ENCODE results near the gene RCAN3.
A peak's percentile ranks its signal among the peaks of the same experiment; 100 is the strongest.

Gene RCAN3

GRCh38 chr1:24535778-24536177 is 33.1 kb downstream of the RCAN3 start:
- Histone ChIP-seq H3K4me3 (ENCODE audit: low read depth in 1 of 2, low read length in 2 of 2) (no peak overlapping the region), H3K27ac (ENCODE audit: low read length) (no peak overlapping the region), H3K9ac (ENCODE audit: low read depth, low read length) (no peak overlapping the region), H3K36me3 (ENCODE audit: insufficient read depth, low read length) (no peaks in the 10 kb centered on the region), H3K4me2 (ENCODE audit: insufficient read depth, low read length) (peak overlapping the region; percentile 87; the same call in 1 of the 2 replicates), H3K4me1 (ENCODE audit: insufficient read depth, low read length) (peaks cover 24% of the 10 kb centered on the region), H3K79me2 (ENCODE audit: insufficient read depth, low read length) (no peaks in the 10 kb centered on the region), H3K9me3 (ENCODE audit: insufficient read depth, low read length, severe bottlenecking) (no peaks in the 10 kb centered on the region), H4K20me1 (ENCODE audit: insufficient read depth, low read length) (no peaks in the 10 kb centered on the region), H3K27me3 (ENCODE audit: insufficient read depth, low read length, poor library complexity) (peaks cover 3% of the 10 kb centered on the region), H2AFZ (ENCODE audit: low read depth, low read length) (peak overlapping the region; percentile 68)
- TF ChIP-seq EZH2 (IDR thresholded peaks at IDR 0.05; ENCODE audit: borderline replicate concordance, low read depth, low read length, severe bottlenecking) (no peak), CTCF (IDR thresholded peaks at IDR 0.05; ENCODE audit: borderline replicate concordance, extremely low read depth, low read length, poor library complexity, severe bottlenecking) (no peak)
- ATAC-seq (ENCODE audit: insufficient read depth, low read depth), result no peak
- DNase-seq, result no peak

- H3K4me3 ChIP-seq (ENCODE audit: low read depth in 1 of 2, low read length in 2 of 2), result no peak overlapping the region
- no peaks in the 10 kb centered on the region for H3K9me3 ChIP-seq (ENCODE audit: insufficient read depth, low read length, severe bottlenecking)
- H4K20me1 ChIP-seq (ENCODE audit: insufficient read depth, low read length), result no peaks in the 10 kb centered on the region
- H3K9ac ChIP-seq (ENCODE audit: low read depth, low read length), result no peak overlapping the region
- TF ChIP-seq EZH2 (IDR thresholded peaks at IDR 0.05; ENCODE audit: borderline replicate concordance, low read depth, low read length, severe bottlenecking) (no peak), CTCF (IDR thresholded peaks at IDR 0.05; ENCODE audit: borderline replicate concordance, extremely low read depth, low read length, poor library complexity, severe bottlenecking) (no peak)
- H3K27ac ChIP-seq (ENCODE audit: low read length), result no peak overlapping the region
- ATAC-seq (ENCODE audit: insufficient read depth, low read depth) (no peak), DNase-seq (peak; percentile 17)
- no peaks in the 10 kb centered on the region for H3K36me3 ChIP-seq (ENCODE audit: insufficient read depth, low read length)
- peaks cover 24% of the 10 kb centered on the region for H3K4me1 ChIP-seq (ENCODE audit: insufficient read depth, low read length)
- H3K27me3 ChIP-seq (ENCODE audit: insufficient read depth, low read length, poor library complexity), result peaks cover 3% of the 10 kb centered on the region
- H2AFZ ChIP-seq (ENCODE audit: low read depth, low read length), result peak overlapping the region; percentile 26; the same call in 1 of the 2 replicates
- no peaks in the 10 kb centered on the region for H3K79me2 ChIP-seq (ENCODE audit: insufficient read depth, low read length)
- no peak overlapping the region for H3K4me2 ChIP-seq (ENCODE audit: insufficient read depth, low read length)
Measured at GRCh38 chr1:24536391-24536840, 33.8 kb downstream of the RCAN3 start.

- Histone ChIP-seq H3K9ac (ENCODE audit: low read depth, low read length) (no peak overlapping the region), H3K79me2 (ENCODE audit: insufficient read depth, low read length) (no peaks in the 10 kb centered on the region), H3K9me3 (ENCODE audit: insufficient read depth, low read length, severe bottlenecking) (no peaks in the 10 kb centered on the region), H3K36me3 (ENCODE audit: insufficient read depth, low read length) (no peaks in the 10 kb centered on the region), H3K27me3 (ENCODE audit: insufficient read depth, low read length, poor library complexity) (peaks cover 12% of the 10 kb centered on the region), H3K27ac (ENCODE audit: low read length) (no peak overlapping the region), H4K20me1 (ENCODE audit: insufficient read depth, low read length) (no peaks in the 10 kb centered on the region), H3K4me3 (ENCODE audit: low read depth in 1 of 2, low read length in 2 of 2) (no peak overlapping the region), H3K4me1 (ENCODE audit: insufficient read depth, low read length) (peaks cover 12% of the 10 kb centered on the region), H3K4me2 (ENCODE audit: insufficient read depth, low read length) (no peak overlapping the region), H2AFZ (ENCODE audit: low read depth, low read length) (no peak overlapping the region)
- TF ChIP-seq EZH2 (IDR thresholded peaks at IDR 0.05; ENCODE audit: borderline replicate concordance, low read depth, low read length, severe bottlenecking) (no peak), CTCF (IDR thresholded peaks at IDR 0.05; ENCODE audit: borderline replicate concordance, extremely low read depth, low read length, poor library complexity, severe bottlenecking) (no peak)
- DNase-seq (no peak), ATAC-seq (ENCODE audit: insufficient read depth, low read depth) (no peak)
Measured at GRCh38 chr1:24540051-24540905, 37.6 kb downstream of the RCAN3 start.

All from DND-41 (cell line).